ENCODE results near the gene LRRC36. TPM values are rescaled to one million over a fixed set of nuclear protein-coding genes. Genes with fewer than 3 reads are reported as not detected.

LRRC36 gene
- total RNA-seq, 1 donor from 2014 or later, result 42.1 TPM

DNA sequence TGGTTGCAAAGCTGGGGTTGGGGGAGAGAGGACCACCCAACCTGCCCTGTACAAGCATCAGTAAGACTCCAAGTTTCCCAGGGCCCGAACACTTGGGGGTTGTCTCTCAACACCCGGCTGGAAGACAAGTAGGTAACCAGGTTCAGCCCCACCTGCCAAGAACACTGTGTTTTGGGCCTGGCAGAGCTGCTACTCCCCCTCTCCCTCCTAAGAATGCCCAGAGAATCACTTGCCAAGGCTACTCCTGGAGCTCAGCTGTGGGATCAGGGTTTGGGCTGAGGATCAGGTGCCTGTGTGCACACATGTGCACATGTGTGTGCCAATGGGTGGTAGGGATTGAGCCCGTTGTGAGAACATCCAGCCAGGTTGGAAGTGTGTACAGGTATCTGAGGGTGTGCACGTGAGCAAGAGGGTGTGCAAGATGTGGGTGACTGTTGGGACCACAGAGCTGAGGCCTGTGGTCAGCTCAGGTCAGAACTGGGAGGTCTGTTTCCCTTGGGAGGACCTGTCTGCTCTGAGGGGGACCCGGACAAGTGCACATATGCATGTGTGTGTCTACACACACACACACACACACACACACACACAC is 106.6 kb downstream of the LRRC36 start:
- intact Hi-C loops (cut with DNase I), result no loop called here
- DNase-seq (no peak), ATAC-seq (no peak)
- TF ChIP-seq, protein P1, sequence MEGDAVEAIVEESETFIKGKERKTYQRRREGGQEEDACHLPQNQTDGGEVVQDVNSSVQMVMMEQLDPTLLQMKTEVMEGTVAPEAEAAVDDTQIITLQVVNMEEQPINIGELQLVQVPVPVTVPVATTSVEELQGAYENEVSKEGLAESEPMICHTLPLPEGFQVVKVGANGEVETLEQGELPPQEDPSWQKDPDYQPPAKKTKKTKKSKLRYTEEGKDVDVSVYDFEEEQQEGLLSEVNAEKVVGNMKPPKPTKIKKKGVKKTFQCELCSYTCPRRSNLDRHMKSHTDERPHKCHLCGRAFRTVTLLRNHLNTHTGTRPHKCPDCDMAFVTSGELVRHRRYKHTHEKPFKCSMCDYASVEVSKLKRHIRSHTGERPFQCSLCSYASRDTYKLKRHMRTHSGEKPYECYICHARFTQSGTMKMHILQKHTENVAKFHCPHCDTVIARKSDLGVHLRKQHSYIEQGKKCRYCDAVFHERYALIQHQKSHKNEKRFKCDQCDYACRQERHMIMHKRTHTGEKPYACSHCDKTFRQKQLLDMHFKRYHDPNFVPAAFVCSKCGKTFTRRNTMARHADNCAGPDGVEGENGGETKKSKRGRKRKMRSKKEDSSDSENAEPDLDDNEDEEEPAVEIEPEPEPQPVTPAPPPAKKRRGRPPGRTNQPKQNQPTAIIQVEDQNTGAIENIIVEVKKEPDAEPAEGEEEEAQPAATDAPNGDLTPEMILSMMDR (IDR thresholded peaks at IDR 0.05), result no peak
- Histone ChIP-seq H3K36me3 (peaks cover 19% of the 10 kb centered on the region), H3K27ac (no peak overlapping the region), H3K27me3 (ENCODE audit: low read depth) (peaks cover 21% of the 10 kb centered on the region), H3K4me1 (peaks cover 24% of the 10 kb centered on the region), H3K4me3 (no peak overlapping the region), H3K9me3 (no peaks in the 10 kb centered on the region)

Other genes starting within 250 kb of the LRRC36 start
- gene PHAF1, start 216.9 kb upstream of the LRRC36 start, total RNA-seq, result 21.7 TPM
- 13.5 TPM for gene B3GNT9, start 175.8 kb upstream of the LRRC36 start, total RNA-seq
- 28.4 TPM for gene TRADD, start 166.9 kb upstream of the LRRC36 start, total RNA-seq
- 32.9 TPM for gene FBXL8, start 166.9 kb upstream of the LRRC36 start, total RNA-seq
- gene HSF4, start 162.1 kb upstream of the LRRC36 start, total RNA-seq, result 76.3 TPM
- gene NOL3, start 156.3 kb upstream of the LRRC36 start, total RNA-seq, result 55.6 TPM
- 29.0 TPM for gene MATCAP1, start 142.9 kb upstream of the LRRC36 start, total RNA-seq
- 15.6 TPM for gene EXOC3L1, start 136.7 kb upstream of the LRRC36 start, total RNA-seq
- gene E2F4, start 134.7 kb upstream of the LRRC36 start, total RNA-seq, result 66.5 TPM
- 14.9 TPM for gene ELMO3, start 127.7 kb upstream of the LRRC36 start, total RNA-seq
- 33.1 TPM for gene TMEM208, start 99.7 kb upstream of the LRRC36 start, total RNA-seq
- gene FHOD1, start 79.3 kb upstream of the LRRC36 start, total RNA-seq, result 67.7 TPM
- 2.8 TPM for gene SLC9A5, start 77.8 kb upstream of the LRRC36 start, total RNA-seq
- 12.4 TPM for gene PLEKHG4, start 47.3 kb upstream of the LRRC36 start, total RNA-seq
- gene KCTD19, start 74 bp upstream of the LRRC36 start, total RNA-seq, result 0.74 TPM
- 123 TPM for gene TPPP3, start 66.7 kb downstream of the LRRC36 start, total RNA-seq
- 18.9 TPM for gene ZDHHC1, start 89.7 kb downstream of the LRRC36 start, total RNA-seq
- 2.9 TPM for gene HSD11B2, start 104.3 kb downstream of the LRRC36 start, total RNA-seq
- 175 TPM for gene ATP6V0D1, start 154.3 kb downstream of the LRRC36 start, total RNA-seq
- gene AGRP, start 156.7 kb downstream of the LRRC36 start, total RNA-seq, result 8.5 TPM
- gene RIPOR1, start 202.0 kb downstream of the LRRC36 start, total RNA-seq, result 112 TPM
- gene CTCF, start 235.7 kb downstream of the LRRC36 start, total RNA-seq, result 36.2 TPM

All from lower lobe of right lung (tissue), 2 donors.